ENCODE data around the gene ACTL6B.

GRCh38 chr7:100611983-100612729 is 44.1 kb downstream of the ACTL6B start, which contains the start of gene MOSPD3:
- TF ChIP-seq, protein P1, sequence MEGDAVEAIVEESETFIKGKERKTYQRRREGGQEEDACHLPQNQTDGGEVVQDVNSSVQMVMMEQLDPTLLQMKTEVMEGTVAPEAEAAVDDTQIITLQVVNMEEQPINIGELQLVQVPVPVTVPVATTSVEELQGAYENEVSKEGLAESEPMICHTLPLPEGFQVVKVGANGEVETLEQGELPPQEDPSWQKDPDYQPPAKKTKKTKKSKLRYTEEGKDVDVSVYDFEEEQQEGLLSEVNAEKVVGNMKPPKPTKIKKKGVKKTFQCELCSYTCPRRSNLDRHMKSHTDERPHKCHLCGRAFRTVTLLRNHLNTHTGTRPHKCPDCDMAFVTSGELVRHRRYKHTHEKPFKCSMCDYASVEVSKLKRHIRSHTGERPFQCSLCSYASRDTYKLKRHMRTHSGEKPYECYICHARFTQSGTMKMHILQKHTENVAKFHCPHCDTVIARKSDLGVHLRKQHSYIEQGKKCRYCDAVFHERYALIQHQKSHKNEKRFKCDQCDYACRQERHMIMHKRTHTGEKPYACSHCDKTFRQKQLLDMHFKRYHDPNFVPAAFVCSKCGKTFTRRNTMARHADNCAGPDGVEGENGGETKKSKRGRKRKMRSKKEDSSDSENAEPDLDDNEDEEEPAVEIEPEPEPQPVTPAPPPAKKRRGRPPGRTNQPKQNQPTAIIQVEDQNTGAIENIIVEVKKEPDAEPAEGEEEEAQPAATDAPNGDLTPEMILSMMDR (IDR thresholded peaks at IDR 0.05; ENCODE audit: low read length), result no peak
- TF ChIP-seq EZH2 (IDR thresholded peaks at IDR 0.05; ENCODE audit: borderline replicate concordance, low read length), result no peak
